H1 (cell line): Measurements from ENCODE around the gene HOXB8. TPM values are rescaled to one million over a fixed set of nuclear protein-coding genes. Genes with fewer than 3 reads are reported as not detected.
A peak's percentile ranks its signal among the peaks of the same experiment; 100 is the strongest.

Source experiments
- CTCF ChIA-PET: fragments of 300-600 bp; sonication (Branson Sonifier 250); formaldehyde crosslinking; loops from one replicate; lab custom pipeline; 2021; ENCODE audit not compliant: partially characterized antibody; lab: Charles Lee
- POLR2A ChIA-PET: fragments of 300-600 bp; sonication (Branson Sonifier 250); formaldehyde crosslinking; loops from one replicate; lab custom pipeline; 2021; ENCODE audit warnings: inconsistent platforms; ENCODE audit not compliant: partially characterized antibody; lab: Charles Lee
- DNase-seq, 2 experiments: peaks; one replicate each; pipeline versions ENCODE4 v3.0.0 to v3.0.0-alpha.2; 2010 to 2022; ENCODE audit warnings: low spot score in 2 of 2, low read depth in 1 of 2, mixed read lengths in 1 of 2
- FAIRE-seq: peaks from 2 replicates; lab custom pipeline; 2011; peaks lifted over from hg19 to GRCh38; lab: Jason Lieb, UNC
- H2AFZ ChIP-seq: 2 replicates; pipeline ENCODE4 v1.8.1; 2012; ENCODE audit warnings: low read length, inconsistent platforms
- H2AK5ac ChIP-seq: 2 replicates; pipeline ENCODE4 v1.6.1; 2013; ENCODE audit warnings: low read depth, low read length
- H2BK120ac ChIP-seq: replicated peaks from 2 replicates; pipeline ENCODE3; 2013; ENCODE audit warnings: low read depth, low read length, inconsistent platforms
- H2BK12ac ChIP-seq: 2 replicates; pipeline ENCODE4 v1.6.1; 2013; ENCODE audit warnings: low read depth, low read length
- H2BK15ac ChIP-seq: 2 replicates; pipeline ENCODE4 v1.6.1; 2013; ENCODE audit warnings: low read length
- H2BK20ac ChIP-seq: 2 replicates; pipeline ENCODE4 v1.6.1; 2013; ENCODE audit warnings: low read length
- H2BK5ac ChIP-seq: 2 replicates; pipeline ENCODE4 v1.6.1; 2013; ENCODE audit warnings: low read depth, low read length
- H3K14ac ChIP-seq: 2 replicates; pipeline ENCODE4 v1.6.1; 2013; ENCODE audit warnings: inconsistent platforms; ENCODE audit not compliant: insufficient read length
- H3K18ac ChIP-seq: 2 replicates; pipeline ENCODE4 v1.6.1; 2013; ENCODE audit warnings: low read length; ENCODE audit errors: extremely low read depth
- H3K23ac ChIP-seq: 2 replicates; pipeline ENCODE4 v1.6.1; 2013; ENCODE audit warnings: inconsistent platforms; ENCODE audit not compliant: insufficient read length
- H3K23me2 ChIP-seq: 2 replicates; pipeline ENCODE4 v1.6.1; 2013; ENCODE audit warnings: low read depth, low read length
- H3K27ac ChIP-seq: 2 replicates; pipeline ENCODE4 v1.6.1; 2011; ENCODE audit warnings: low read depth, low read length, inconsistent platforms
- H3K27me3 ChIP-seq, 4 experiments: replicated peaks in 1 of 4; 1 replicate in 1 of 4; 2 replicates in 3 of 4; pipeline versions ENCODE4 v1.6.1 to v1.8.1; 2011 to 2013; ENCODE audit warnings: low read length in 3 of 4, mild to moderate bottlenecking in 3 of 4, inconsistent platforms in 2 of 4, mixed read lengths in 2 of 4, moderate library complexity in 1 of 4; ENCODE audit not compliant: control insufficient read depth in 3 of 4, insufficient read depth in 3 of 4; ENCODE audit errors: extremely low read depth in 1 of 4
- H3K36me3 ChIP-seq, 4 experiments: 2 replicates each; pipeline versions ENCODE4 v1.6.1 to v1.8.1; 2011 to 2013; ENCODE audit warnings: mild to moderate bottlenecking in 4 of 4, low read length in 3 of 4, moderate library complexity in 2 of 4, control low read depth in 1 of 4, inconsistent platforms in 1 of 4; ENCODE audit not compliant: insufficient read depth in 4 of 4, control insufficient read depth in 2 of 4
- H3K4ac ChIP-seq: replicated peaks from 2 replicates; pipeline ENCODE3; 2013; ENCODE audit warnings: low read length, low read depth, mixed read lengths, inconsistent platforms; ENCODE audit not compliant: insufficient read length
- H3K4me1 ChIP-seq, 4 experiments: replicated peaks in 1 of 4; 1 replicate in 1 of 4; 2 replicates in 3 of 4; pipeline versions ENCODE4 v1.6.1 to v1.8.1; 2011 to 2013; ENCODE audit warnings: low read length in 3 of 4, inconsistent platforms in 2 of 4, mixed read lengths in 1 of 4; ENCODE audit not compliant: insufficient read depth in 4 of 4, control insufficient read depth in 3 of 4
- H3K4me2 ChIP-seq, 2 experiments: 2 replicates each; pipeline versions ENCODE4 v1.6.1 to v1.8.1; 2011 to 2013; ENCODE audit warnings: low read depth in 2 of 2, low read length in 2 of 2, control low read depth in 1 of 2, inconsistent platforms in 1 of 2, mild to moderate bottlenecking in 1 of 2; ENCODE audit not compliant: insufficient read depth in 1 of 2
- H3K4me3 ChIP-seq, 4 experiments: fragments of 200-600, 300-600 bp in 1 of 4; sonication (generic), shearing (Covaris generic), sonication (Bioruptor Twin) in 1 of 4; 2 replicates each; pipeline versions ENCODE4 v1.5.1 to v1.8.1; 2011 to 2016; ENCODE audit warnings: low read length in 4 of 4, low read depth in 3 of 4, control low read depth in 2 of 4, inconsistent platforms in 2 of 4, mild to moderate bottlenecking in 2 of 4, mixed read lengths in 1 of 4, moderate library complexity in 1 of 4; ENCODE audit not compliant: insufficient read depth in 2 of 4; ENCODE audit errors: extremely low read depth in 1 of 4
- H3K56ac ChIP-seq: replicated peaks from 2 replicates; pipeline ENCODE3; 2013; ENCODE audit warnings: low read depth, mild to moderate bottlenecking, mixed read lengths, low read length, inconsistent platforms; ENCODE audit not compliant: insufficient read length
- H3K79me1 ChIP-seq: 2 replicates; pipeline ENCODE4 v1.6.1; 2013; ENCODE audit warnings: low read depth, low read length, control low read depth
- H3K79me2 ChIP-seq, 2 experiments: 2 replicates each; pipeline versions ENCODE4 v1.6.1 to v1.8.1; 2012 to 2013; ENCODE audit warnings: low read length in 2 of 2, mild to moderate bottlenecking in 2 of 2, inconsistent platforms in 1 of 2; ENCODE audit not compliant: insufficient read depth in 2 of 2, control insufficient read depth in 1 of 2
- H3K9ac ChIP-seq, 4 experiments: replicated peaks in 1 of 4; 1 replicate in 1 of 4; 2 replicates in 3 of 4; pipeline versions ENCODE4 v1.6.1 to v1.8.1; 2011 to 2013; ENCODE audit warnings: low read depth in 3 of 4, low read length in 3 of 4, control low read depth in 2 of 4, mild to moderate bottlenecking in 2 of 4, moderate library complexity in 2 of 4, inconsistent platforms in 1 of 4; ENCODE audit errors: extremely low read depth in 1 of 4
- H3K9me3 ChIP-seq, 2 experiments: 2 replicates each; pipeline versions ENCODE4 v1.6.1 to v1.8.1; 2012 to 2013; ENCODE audit warnings: mild to moderate bottlenecking in 2 of 2, moderate library complexity in 2 of 2, control low read depth in 1 of 2, inconsistent platforms in 1 of 2, low read depth in 1 of 2, low read length in 1 of 2, mixed read lengths in 1 of 2; ENCODE audit not compliant: insufficient read depth in 2 of 2
- H4K20me1 ChIP-seq, 2 experiments: replicated peaks in 1 of 2; 2 replicates each; pipeline versions ENCODE3 to v1.8.1; 2011 to 2013; ENCODE audit warnings: inconsistent platforms in 2 of 2, low read length in 2 of 2, mild to moderate bottlenecking in 1 of 2; ENCODE audit not compliant: insufficient read depth in 2 of 2, control insufficient read depth in 1 of 2
- H4K5ac ChIP-seq: 2 replicates; pipeline ENCODE4 v1.6.1; 2013; ENCODE audit warnings: low read length, low read depth, mixed read lengths, inconsistent platforms; ENCODE audit not compliant: insufficient read length
- H4K8ac ChIP-seq: 2 replicates; pipeline ENCODE4 v1.8.0; 2013; ENCODE audit warnings: mild to moderate bottlenecking, moderate library complexity, low read length, inconsistent platforms; ENCODE audit not compliant: insufficient read depth; ENCODE audit errors: extremely low read depth
- H4K91ac ChIP-seq: replicated peaks from 2 replicates; pipeline ENCODE3; 2013; ENCODE audit warnings: low read length, mixed read lengths, inconsistent platforms; ENCODE audit not compliant: insufficient read length
- EZH2 ChIP-seq: fragments of 200-600 bp; sonication (generic); IDR thresholded peaks from 2 replicates; pipeline ENCODE4 v1.7.1; 2012; ENCODE audit warnings: low read depth, mild to moderate bottlenecking, moderate library complexity, low read length, inconsistent platforms; ENCODE audit not compliant: severe bottlenecking
- WGBS, 2 experiments: shearing (Covaris generic) in 1 of 2; methylation state at CpG; one replicate each; pipeline versions ENCODE4 v1.1.6 to v1.1.7; 2013 to 2015; ENCODE audit warnings: low lambda C conversion rate in 2 of 2, mixed read lengths in 2 of 2, inconsistent platforms in 1 of 2, low coverage in 1 of 2, missing lambda C conversion rate in 1 of 2; ENCODE audit not compliant: insufficient replicate concordance in 2 of 2, insufficient coverage in 1 of 2, insufficient read length in 1 of 2; ENCODE audit errors: extremely low coverage in 1 of 2, missing lambda C conversion rate in 1 of 2; 5-methylcytosine and 5-hydroxymethylcytosine counted together
- polyA plus RNA-seq, 7 experiments: library from polyadenylated mRNA; depleted of rRNA in 3 of 7; stranded (reverse) in 5 of 7; unstranded in 2 of 7; fragments of >200 nt in 5 of 7; fragments of 200-250 nt in 2 of 7; gene quantifications; 1 replicate in 5 of 7; 2 replicates in 1 of 7; 4 replicates in 1 of 7; pipeline versions ENCODE4 v1.2.1 to v1.2.3, GENCODE V29; 2011 to 2013; ENCODE audit warnings: missing spikeins in 2 of 7, mixed read lengths in 2 of 7
- total RNA-seq: library from RNA; stranded (reverse); fragmentation: NEBNext Ultra II Directional; extraction: Animal tissue kit (Norgen Biotek cat#: 25700); gene quantifications from 2 replicates; pipeline ENCODE4 v1.2.1, GENCODE V29; 2021
- TF ChIP-seq, protein P1 (sequence below): IDR thresholded peaks from 2 replicates; pipeline ENCODE4 v1.6.1; 2011; ENCODE audit warnings: low read length, improper control_type of control experiment
- TF ChIP-seq, protein P2 (sequence below): IDR thresholded peaks from 2 replicates; pipeline ENCODE4 v1.6.1; 2011; ENCODE audit warnings: low read depth, mild to moderate bottlenecking, low read length; ENCODE audit not compliant: insufficient read depth

Gene HOXB8
- total and polyA plus RNA-seq, 2 of the 8 experiments (the other 6 are each of a cell fraction or from before 2014, with no cell fraction given), result not detected

DNA sequence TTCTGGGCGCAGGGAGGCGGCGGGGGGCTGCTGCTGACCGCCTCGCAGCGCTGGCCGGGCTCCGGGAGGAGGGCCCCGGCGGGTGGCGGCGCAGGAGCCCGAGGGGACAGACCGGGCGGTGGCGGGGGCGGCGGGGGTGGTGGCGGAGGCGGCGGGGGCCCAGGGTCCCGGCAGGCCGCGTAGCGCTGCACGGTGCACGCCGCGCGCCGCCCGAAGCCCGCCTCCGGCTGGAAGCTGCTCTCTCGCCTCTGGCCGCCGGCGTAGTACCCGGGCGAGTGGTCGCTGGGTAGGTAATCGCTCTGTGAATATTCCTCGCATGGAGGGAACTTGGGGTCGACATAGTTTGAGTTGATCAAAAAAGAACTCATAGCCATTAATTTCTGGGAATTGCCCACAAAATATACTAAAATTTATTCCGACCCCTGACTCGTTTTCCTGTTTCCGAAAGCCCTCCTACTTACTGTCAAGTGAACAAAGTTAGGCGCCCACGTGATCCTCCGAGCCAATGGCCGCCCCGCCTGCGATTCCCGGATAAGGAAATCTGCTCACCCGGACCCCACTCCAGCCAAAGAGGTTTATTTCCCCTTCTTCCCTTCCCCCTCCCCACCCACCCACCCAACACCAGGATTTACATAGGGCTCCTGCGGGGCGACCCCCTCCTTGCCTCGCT is 37.0 kb downstream of the HOXB8 start, which contains the start of gene HOXB4:
TSS of gene HOXB4 (minus strand) at position 405 of the 670 bp plus-strand sequence. CDS start at position 374, 31 bp downstream.
- Histone ChIP-seq H2AFZ (no peak within 1 kb of the TSS), H2AK5ac (no peak within 1 kb of the TSS), H3K56ac (no peak within 1 kb of the TSS), H2BK12ac (no peak within 1 kb of the TSS), H4K5ac (no peak within 1 kb of the TSS), H3K79me2 (no peaks in the 10 kb centered on the region), H2BK120ac (no peak within 1 kb of the TSS), H3K79me1 (no peaks in the 10 kb centered on the region), H3K23me2 (no peaks in the 10 kb centered on the region), H2BK15ac (peak within 1 kb of the TSS; percentile 29; the same call in 1 of the 2 replicates), H4K8ac (no peak within 1 kb of the TSS; the same call in 1 of the 2 replicates), H3K23ac (no peak within 1 kb of the TSS), H3K9ac (no peak within 1 kb of the TSS), H2BK5ac (no peak within 1 kb of the TSS), H4K91ac (no peak within 1 kb of the TSS), H3K4me3 (peak within 1 kb of the TSS in 2 of 4 experiments; percentile 10 to 44; a peak in 3 of 8 replicates), H3K36me3 (peaks cover 0 to 7% (median 0%) of the 10 kb centered on the region in 4 experiments; a peak in 1 of 8 replicates), H3K18ac (no peak within 1 kb of the TSS; the same call in 1 of the 2 replicates), H3K27me3 (peaks cover 99 to 100% (median 100%) of the 10 kb centered on the region in 4 experiments), H4K20me1 (peaks cover 15 to 40% of the 10 kb centered on the region in 2 experiments), H3K9me3 (no peaks in the 10 kb centered on the region), H3K4me2 (peak within 1 kb of the TSS; percentile 46 to 48), H3K14ac (no peak within 1 kb of the TSS), H3K4me1 (peaks cover 0 to 13% (median 4%) of the 10 kb centered on the region in 4 experiments; a peak in 5 of 7 replicates), H2BK20ac (no peak within 1 kb of the TSS), H3K27ac (no peak within 1 kb of the TSS), H3K4ac (no peak within 1 kb of the TSS)
- 0% methylated on average over 9 of the region's 58 CpGs; no CpG with 5 or more reads in 1 of the 2 experiments for WGBS, 2 experiments
- POLR2A ChIA-PET, result no interaction called here
- DNase-seq (no peak), FAIRE-seq (no peak)
- CTCF ChIA-PET, result interaction anchor here (1.1 to 1.5 kb wide), 3 partner anchors 8 to 16 kb away, joined by 3 to 5 read pairs (median 4); no protein-coding TSS in a partner anchor
- TF ChIP-seq, protein P1, sequence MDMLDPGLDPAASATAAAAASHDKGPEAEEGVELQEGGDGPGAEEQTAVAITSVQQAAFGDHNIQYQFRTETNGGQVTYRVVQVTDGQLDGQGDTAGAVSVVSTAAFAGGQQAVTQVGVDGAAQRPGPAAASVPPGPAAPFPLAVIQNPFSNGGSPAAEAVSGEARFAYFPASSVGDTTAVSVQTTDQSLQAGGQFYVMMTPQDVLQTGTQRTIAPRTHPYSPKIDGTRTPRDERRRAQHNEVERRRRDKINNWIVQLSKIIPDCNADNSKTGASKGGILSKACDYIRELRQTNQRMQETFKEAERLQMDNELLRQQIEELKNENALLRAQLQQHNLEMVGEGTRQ, result peak; percentile 78
- TF ChIP-seq, protein P2, sequence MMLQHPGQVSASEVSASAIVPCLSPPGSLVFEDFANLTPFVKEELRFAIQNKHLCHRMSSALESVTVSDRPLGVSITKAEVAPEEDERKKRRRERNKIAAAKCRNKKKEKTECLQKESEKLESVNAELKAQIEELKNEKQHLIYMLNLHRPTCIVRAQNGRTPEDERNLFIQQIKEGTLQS, result peak; percentile 29; the same call in 1 of the 2 replicates
- no peak for TF ChIP-seq EZH2
